ENCODE results near the gene BAG1.
A peak's percentile ranks its signal among the peaks of the same experiment; 100 is the strongest.

The BAG1 gene

GRCh38 chr9:33241298-33241697, 23.2 kb downstream of the BAG1 start:
- DNase-seq: no peak

GRCh38 chr9:33239921-33240320, 24.6 kb downstream of the BAG1 start, which contains the start of gene SPINK4:
Gene SPINK4, plus strand, starts transcription at chr9:33240167. Its CDS starts 42 bp downstream, at chr9:33240209.
- DNase-seq: no peak

DNA sequence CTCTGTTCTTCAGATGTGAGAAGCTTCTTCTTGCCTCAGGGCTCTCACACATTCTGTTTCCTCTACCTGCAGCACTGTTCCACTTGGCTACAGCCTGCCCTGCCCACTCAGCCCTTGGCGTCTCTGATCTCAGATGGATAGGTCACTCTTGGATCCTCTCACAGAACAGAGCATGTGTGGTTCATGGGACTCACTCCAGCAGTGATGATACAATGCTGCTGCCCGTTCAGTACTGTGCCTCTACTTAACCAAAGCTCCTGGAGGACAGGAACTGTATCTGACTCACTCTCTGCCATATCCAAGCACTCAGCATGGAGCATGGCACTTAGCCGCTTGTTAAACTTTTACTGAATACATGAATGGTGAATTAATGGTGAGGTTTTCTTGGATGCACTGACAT, 27.9 kb downstream of the BAG1 start:
- DNase-seq: no peak

DNA sequence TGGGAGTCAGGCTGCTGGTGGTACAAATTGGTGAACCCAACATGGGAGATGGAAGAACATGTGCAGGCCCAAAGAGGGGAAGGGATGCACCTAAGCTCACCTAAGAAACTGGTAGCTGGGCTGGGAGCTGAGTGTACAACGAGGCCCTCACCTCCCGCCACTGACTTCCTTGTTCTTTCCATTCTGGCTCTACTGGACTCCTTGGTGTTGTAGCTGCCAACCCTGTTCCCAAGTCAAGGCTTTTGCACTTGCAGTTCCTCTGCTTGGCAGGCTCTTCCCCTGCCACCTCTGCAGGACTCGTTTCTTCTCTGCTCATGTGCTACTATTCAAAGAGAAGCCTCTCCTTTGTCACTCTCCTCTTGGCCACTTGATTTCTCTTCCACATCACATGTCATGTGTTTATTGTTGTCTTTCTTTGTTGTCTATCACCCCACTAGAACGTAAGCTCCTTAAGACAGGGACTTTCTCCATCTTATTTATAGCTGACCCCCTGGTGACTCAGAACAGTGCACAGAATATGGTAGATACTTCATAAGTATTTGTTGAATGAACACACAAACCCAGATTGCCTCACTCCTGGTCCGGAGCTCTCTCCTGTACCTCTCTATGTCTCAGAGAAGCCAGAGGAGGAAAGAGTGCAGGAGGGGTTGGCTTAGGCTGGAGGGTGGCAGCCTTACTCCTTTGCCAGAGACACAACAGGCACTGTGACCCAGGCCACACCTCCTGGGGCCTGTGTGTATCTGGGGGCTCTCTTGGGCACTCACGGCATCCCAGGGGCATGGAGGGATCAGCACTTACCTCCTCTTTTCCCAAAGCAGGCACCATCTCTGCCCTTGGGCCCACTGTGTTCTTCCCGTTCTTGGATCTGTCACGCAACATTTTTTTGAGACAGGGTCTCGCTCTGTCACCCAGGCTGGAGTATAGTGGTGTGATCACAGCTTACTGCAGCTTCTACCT, 29.7 kb downstream of the BAG1 start:
- DNase-seq: no peak

- DNase-seq: no peak
Observed at GRCh38 chr9:33233626-33234342, 30.7 kb downstream of the BAG1 start.

DNA sequence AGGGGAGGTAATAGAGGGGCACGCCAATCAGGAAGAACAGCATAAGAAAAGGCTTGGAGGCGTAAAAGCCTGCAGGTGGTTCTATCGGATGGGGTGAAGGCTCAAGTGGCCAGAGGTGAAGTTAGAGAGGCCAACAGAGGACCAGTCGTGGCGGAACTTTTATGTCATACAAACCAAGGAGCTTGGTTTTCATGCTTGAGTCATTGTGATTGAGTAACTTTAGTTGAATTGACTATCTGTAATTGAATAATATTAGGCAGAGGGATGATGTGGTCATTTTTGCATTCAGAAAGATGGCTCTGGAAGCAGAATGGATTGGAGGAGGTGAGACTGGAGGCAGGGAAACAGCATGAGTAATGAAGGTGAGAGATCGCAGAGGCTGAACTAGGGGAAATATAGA, 31.7 kb downstream of the BAG1 start:
- DNase-seq: no peak

- DNase-seq: no peak
Observed at GRCh38 chr9:33231623-33231942, 32.9 kb downstream of the BAG1 start.

DNA sequence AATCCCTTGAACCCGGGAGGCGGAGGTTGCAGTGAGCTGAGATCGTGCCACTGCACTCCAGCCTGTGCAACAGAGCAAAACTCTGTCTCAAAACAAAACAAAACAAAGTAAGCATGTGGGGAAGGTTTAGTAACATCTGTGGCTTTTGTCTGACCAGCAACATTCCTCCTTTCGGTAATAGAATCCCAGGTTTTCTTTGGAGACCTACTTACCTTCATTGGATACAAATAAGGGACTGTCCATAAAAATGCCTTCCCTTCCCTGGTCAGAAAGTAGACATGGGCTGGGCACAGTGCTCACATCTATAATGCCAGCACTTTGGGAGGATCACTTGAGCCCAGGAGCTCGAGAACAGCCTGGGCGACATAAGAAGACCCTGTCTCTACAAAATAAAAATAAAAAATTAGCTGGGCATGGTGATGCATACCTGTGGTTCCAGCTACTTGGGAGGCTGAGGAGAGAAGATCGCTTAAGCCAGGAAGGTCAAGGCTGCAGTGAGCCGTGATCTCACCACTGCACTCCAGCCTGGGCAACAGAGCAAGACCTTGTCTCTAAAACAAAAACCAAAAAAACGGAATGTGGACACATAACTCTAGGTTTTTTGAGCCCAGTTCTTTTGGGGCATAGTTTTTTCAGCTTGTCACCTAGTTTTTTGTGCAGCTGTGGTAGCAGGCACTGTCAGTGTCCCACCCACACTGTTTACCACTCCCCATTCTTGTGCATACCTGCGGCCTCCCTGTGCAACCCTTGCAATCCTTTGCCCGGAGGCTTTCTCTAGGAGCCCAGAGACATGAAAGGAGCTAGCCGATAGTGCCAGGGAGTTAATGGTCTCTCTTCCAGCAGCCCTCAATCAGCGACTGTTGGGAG, 33.5 kb downstream of the BAG1 start:
- DNase-seq: no peak

DNA sequence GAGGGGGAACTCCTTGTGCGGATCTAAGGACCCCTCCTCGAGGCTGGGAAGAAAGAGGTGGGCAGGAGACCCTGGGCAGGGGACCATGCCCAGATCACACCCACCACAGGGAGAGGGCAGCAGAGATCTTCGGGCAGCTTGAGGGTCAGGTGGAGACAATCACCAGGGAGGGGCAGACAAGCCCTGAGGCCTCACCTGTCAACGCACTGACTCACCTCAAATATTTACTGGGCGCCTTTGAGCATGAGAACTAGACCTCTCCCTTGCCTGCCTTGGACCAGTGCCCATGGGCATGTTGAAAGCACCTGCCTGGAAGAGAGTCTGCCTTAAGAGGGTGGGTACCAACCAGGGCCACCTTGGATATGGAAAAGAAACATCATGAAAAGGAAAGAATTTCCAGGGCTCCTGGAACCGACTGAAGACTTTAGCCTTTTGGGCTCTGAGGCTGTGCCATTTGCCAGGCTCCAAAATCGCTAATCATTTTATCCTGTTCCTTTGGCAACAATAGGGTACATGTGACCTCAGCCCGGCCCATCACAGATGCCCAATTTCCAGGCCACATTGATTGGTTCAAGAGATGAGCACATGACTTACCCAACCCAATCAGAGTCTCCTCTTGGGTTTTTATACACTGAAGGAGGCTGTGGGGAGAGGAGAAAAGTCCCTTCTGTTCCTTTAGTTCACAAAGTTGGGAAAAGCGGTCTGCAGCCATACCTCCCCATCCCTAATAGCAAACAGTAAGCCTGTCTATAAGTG, 35.0 kb downstream of the BAG1 start:
- no peak for DNase-seq

GRCh38 chr9:33228606-33229005, 35.9 kb downstream of the BAG1 start:
- no peak for DNase-seq

DNA sequence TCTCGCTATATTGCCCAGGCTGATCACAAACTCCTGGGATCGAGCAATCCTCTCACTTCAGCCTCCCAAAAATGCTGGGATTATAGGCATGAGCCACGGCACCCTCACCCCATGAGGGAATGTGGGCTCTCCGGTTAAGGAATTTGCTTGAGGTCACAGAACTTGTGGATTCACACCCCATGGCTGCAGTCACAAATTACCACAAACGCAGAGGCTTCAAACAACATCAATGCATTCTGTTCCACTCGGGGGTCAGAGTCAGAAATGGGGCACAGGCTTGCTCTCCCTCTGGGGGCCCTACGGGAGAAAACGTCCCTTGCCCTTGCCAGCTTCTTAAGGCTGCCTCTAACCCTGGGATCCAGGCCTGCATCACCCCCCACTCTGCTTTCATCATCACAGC, 36.8 kb downstream of the BAG1 start:
- DNase-seq: no peak

DNA sequence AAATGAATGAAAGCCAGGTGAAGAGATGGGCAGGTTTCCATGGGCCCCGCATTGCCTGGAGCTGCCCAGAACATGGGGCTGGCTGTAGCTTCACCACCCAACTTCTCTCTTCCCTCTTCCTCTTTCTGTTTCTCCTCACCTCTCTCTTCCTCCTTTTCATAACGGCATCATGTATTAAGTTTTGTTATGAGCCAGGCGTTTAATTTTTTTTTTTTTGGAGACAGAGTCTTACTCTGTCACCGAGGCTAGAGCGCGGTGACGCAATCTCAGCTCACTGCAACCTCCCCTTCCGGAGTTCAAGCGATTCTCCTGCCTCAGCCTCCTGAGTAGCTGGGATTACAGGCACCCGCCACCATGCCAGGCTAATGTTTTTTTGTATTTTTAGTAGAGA, 37.5 kb downstream of the BAG1 start:
- DNase-seq: peak; percentile 83 to 94 (median 91)

DNA sequence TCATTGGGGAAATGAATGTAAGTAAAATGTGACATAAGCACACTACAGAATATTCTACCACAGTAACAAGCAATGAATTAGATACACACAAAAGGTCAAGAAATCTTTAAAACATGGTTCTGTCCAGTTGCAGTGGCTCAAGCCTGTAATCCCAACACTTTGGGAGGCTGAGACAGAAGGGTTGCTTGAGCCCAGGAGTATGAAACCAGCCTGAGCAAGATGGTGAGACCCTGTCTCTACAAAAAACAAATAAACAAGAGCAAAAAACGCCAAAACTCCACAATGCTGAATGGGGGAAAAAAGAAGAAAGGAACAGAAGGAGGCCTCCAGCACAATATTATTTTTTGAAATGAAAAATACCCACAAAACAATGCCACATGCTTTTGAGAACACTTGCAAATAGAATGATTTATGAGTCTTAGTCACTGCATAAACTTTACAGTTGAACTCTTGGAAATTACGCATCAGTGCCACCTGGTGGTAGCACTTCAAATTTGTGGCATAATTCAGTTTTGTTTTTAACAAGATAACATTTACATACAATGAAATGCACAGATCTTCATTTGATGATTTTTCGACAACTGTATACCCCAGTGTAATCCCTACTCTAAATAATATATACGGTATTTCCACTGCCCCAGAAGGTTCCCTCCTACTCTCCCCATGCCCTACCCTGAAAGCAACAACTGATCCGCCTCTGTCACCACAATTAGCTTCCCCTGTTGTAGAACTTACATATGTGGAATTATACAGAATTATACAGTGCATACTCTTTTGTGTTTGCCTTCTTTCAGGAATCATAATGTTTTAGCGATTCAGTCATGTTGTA, 39.0 kb downstream of the BAG1 start:
- DNase-seq: peak; percentile 81 to 89 (median 83)

GRCh38 chr9:33223696-33224095, 40.8 kb downstream of the BAG1 start:
- peak in 1 of 4 experiments; percentile 19 for DNase-seq

GRCh38 chr9:33222031-33222430, 42.5 kb downstream of the BAG1 start:
- no peak for DNase-seq

- no peak for DNase-seq
Observed at GRCh38 chr9:33221568-33221884, 43.0 kb downstream of the BAG1 start.

DNA sequence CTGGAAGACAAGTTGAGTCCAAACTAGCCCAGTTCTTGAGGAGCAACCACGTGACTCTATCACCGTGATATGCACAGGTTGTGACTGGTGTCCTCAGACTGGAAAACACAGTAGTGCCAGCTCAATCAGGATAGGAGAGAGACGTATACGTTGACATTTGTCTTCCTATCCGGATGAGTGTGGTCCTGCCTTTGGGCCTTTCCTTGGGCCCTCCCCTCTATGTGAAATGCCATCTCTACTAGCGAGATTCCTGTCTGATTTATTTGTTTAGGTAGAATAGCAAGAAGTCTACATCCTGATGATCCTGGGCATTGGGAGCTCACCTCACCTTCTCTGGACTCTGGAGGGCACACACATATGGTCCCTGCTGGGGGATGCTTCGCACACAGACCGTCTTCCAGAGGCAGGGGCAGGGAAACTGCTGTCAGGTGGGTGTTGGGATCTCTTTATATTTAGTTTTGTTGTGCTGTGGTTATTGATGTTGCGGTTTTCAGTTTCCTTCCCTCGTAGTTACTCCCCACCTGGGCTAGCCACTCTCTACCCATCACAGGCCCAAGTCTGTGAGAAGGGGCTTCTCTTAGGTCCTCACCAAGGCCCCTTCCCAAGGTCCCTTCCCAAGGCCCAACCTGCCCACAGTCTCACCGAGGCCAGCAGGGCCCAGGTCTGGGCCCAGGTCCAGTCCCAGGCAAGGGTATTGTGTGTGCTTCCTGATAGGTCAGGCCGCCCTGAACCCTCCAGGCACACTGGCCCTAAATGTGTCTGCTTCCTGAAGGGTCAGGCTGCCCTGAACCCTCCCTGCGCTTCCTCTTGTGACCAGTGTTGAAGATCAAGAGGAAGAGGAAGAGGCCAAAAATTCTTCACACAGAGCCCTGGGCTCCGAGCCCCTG, 43.6 kb downstream of the BAG1 start:
- DNase-seq: peak; percentile 15 to 67 (median 57)

- DNase-seq: no peak
Observed at GRCh38 chr9:33211695-33212393, 52.7 kb downstream of the BAG1 start.

DNA sequence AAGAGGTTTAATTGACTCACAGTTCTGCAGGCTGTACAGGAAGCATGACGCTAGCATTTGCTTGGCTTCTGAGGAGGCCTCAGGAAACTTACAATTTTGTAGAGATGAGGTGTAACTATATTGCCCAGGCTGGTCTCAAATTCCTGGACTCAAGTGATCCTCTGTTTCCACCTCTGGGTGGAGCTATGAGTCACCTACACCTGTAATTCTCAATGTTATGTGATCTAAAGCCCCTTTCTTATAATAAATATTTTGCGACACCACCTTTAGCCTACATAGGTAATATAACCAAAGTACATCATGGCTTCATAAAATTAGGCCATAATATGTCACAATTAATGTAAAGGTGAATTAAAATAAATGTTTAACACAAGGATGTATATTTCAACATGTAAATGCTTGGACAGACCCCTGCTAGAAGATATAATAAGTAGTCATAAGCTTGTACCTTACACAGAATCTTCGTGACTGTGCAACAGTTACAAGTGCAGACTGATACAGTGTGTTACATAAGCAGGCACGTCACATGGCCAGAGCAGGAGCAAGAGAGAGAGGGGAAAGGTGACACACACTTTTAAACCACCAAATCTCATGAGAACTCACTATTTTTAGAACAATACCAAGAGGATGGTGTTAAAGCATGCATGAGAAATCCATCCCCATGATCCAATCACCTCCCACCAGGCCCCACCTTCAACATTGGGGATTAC, 54.3 kb downstream of the BAG1 start:
- no peak for DNase-seq

Measured in suppressor macrophage (primary cell).